ENCODE measurements around the gene RTN4IP1.

- TF ChIP-seq NR2C2 (CRISPR knock-in tag; IDR thresholded peaks at IDR 0.05; ENCODE audit: borderline replicate concordance) (no peak), MEIS1 (CRISPR knock-in tag; IDR thresholded peaks at IDR 0.05; ENCODE audit: borderline replicate concordance) (no peak), POLR2A (IDR thresholded peaks at IDR 0.05; ENCODE audit: insufficient read depth in 1 of 2, low read depth in 2 of 2, low read length in 2 of 2) (no peak)
- TF ChIP-seq, protein P1, sequence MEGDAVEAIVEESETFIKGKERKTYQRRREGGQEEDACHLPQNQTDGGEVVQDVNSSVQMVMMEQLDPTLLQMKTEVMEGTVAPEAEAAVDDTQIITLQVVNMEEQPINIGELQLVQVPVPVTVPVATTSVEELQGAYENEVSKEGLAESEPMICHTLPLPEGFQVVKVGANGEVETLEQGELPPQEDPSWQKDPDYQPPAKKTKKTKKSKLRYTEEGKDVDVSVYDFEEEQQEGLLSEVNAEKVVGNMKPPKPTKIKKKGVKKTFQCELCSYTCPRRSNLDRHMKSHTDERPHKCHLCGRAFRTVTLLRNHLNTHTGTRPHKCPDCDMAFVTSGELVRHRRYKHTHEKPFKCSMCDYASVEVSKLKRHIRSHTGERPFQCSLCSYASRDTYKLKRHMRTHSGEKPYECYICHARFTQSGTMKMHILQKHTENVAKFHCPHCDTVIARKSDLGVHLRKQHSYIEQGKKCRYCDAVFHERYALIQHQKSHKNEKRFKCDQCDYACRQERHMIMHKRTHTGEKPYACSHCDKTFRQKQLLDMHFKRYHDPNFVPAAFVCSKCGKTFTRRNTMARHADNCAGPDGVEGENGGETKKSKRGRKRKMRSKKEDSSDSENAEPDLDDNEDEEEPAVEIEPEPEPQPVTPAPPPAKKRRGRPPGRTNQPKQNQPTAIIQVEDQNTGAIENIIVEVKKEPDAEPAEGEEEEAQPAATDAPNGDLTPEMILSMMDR (CRISPR knock-in tag; IDR thresholded peaks at IDR 0.05), result no peak
Measured at GRCh38 chr6:106551155-106551554, 78.1 kb downstream of the RTN4IP1 start.

All from HepG2 (cell line).